GM13976 (cell line): ENCODE results near the gene P4HA1.
"Not testable (repeated sequence)": the region's sequence is repeated elsewhere in the genome, so short reads cannot be mapped to it uniquely, and the experiment has no call there.

Experiments used
- DNase-seq: peaks from one replicate; pipeline ENCODE4 v3.0.0; 2012; ENCODE audit warnings: low spot score
- CTCF ChIP-seq: IDR thresholded peaks from 2 replicates; pipeline ENCODE4 v1.5.1; 2012; ENCODE audit warnings: borderline replicate concordance, mild to moderate bottlenecking; ENCODE audit not compliant: insufficient read depth; ENCODE audit errors: extremely low read depth, missing control alignments, control extremely low read depth
- in situ Hi-C: fragments of 300-500 bp; cut with MboI; formaldehyde crosslinking; loops from one replicate; pipeline ENCODE4 v1.12.0; 2022; ENCODE audit warnings: low sequenced_read_pairs, mixed read lengths, inconsistent platforms; ENCODE audit not compliant: unreplicated experiment

Gene P4HA1

DNA sequence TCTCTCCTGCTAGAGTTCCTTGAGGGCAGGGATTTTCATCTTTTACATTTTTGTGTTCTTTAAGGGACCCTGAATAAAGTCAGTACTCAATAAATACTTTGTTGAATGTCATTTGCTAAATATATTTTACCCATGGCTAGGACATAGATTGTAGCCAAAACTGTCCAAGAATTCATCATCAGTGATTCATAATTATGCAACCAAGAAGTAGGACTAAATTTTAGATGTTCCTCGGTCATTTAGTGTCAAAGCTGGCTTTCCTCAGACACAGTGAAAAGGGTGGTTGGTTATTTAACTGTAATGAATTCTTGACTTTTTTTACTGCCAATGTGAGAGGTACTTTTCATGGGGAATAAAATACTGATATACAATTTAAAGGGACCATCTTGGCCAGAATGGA, 16.9 kb upstream of the P4HA1 start:
- no peak for DNase-seq
- in situ Hi-C loops = no loop called here
- no peak for TF ChIP-seq CTCF

GRCh38 chr10:73112032-73112431, 15.4 kb upstream of the P4HA1 start:
- in situ Hi-C loops, DNase-seq: not testable (repeated sequence)

GRCh38 chr10:73110345-73110849, 13.7 kb upstream of the P4HA1 start, which contains the start of gene NUDT13:
NUDT13 (plus strand) TSS chr10:73110455; CDS start chr10:73114366, 3,911 bp downstream.
- peak; percentile 68 for DNase-seq
- TF ChIP-seq CTCF = no peak
- in situ Hi-C loops = no loop called here

- in situ Hi-C loops, DNase-seq: not testable (repeated sequence)
These were observed 12.6 kb upstream of the P4HA1 start for GRCh38 chr10:73109248-73109652.

GRCh38 chr10:73106301-73106700, 9.6 kb upstream of the P4HA1 start:
- no peak for TF ChIP-seq CTCF
- no peak for DNase-seq
- in situ Hi-C loops = no loop called here

DNA sequence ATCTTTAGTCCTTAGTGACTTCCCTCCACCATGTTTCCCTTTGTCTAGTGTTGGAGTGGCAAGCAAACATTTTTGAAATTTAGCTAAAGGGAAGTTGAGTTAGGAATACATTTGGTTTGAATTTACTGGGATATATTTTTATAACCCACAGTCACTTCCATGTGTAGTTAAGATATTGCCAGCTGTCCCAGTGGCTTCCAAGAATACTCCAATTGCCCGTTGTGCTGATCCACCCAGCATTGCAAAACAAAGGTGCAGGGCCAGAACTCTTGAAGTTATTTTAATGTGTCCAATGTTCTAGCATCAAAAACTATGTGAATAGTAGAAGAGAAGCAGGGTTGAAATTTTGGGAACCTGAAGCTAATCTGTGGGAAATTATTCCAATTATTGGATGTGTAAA, 2.5 kb upstream of the P4HA1 start:
- TF ChIP-seq CTCF = no peak
- in situ Hi-C loops = no loop called here
- DNase-seq = no peak

DNA sequence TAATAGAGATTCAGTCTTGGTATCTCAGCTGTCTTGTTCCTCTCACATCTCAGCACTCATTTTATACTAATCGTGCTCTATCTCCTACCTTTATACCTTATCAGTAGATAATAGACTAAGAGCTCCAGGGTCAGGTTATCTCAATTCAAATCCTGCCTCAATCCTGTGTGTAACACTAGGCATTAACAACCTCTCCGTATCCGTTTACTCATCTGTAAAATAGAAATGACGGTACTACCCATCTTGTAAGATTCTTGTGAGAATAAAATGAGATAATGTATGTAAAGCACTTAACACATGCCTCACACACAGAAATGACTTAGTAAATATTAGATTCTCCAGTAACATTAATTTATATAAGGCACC, 622 bp upstream of the P4HA1 start:
- TF ChIP-seq CTCF = no peak
- in situ Hi-C loops = no loop called here
- no peak for DNase-seq

- TF ChIP-seq CTCF = no peak
- DNase-seq = peak; percentile 62
- in situ Hi-C loops = no loop called here
These were observed 621 bp downstream of the P4HA1 start for GRCh38 chr10:73096041-73096448.
